Effector memory CD4-positive, alpha-beta T cell (primary cell): ENCODE data around the gene RAB36.
A peak's percentile ranks its signal among the peaks of the same experiment; 100 is the strongest.

Experiments used
- DNase-seq, 3 donors: peaks; one replicate each; pipeline ENCODE4 v3.0.0-alpha.2; 2020
- H3K27ac ChIP-seq: 2 replicates; pipeline ENCODE4 v1.7.0; 2013; ENCODE audit warnings: mild to moderate bottlenecking, low read length, moderate library complexity; ENCODE audit not compliant: insufficient read depth, poor library complexity, severe bottlenecking
- H3K27me3 ChIP-seq: replicated peaks from 2 replicates; pipeline ENCODE4 v1.7.0; 2013; ENCODE audit warnings: mild to moderate bottlenecking, low read length; ENCODE audit not compliant: insufficient read depth, control insufficient read depth, poor library complexity, severe bottlenecking
- H3K36me3 ChIP-seq: 2 replicates; pipeline ENCODE4 v1.7.0; 2013; ENCODE audit warnings: mild to moderate bottlenecking, low read length, moderate library complexity; ENCODE audit not compliant: control insufficient read depth, insufficient read depth
- H3K4me1 ChIP-seq: 2 replicates; pipeline ENCODE4 v1.7.0; 2013; ENCODE audit warnings: low read length, mild to moderate bottlenecking; ENCODE audit not compliant: control insufficient read depth, insufficient read depth, poor library complexity, severe bottlenecking
- H3K4me3 ChIP-seq: 2 replicates; pipeline ENCODE4 v1.7.0; 2013; ENCODE audit warnings: low read length, low read depth, mild to moderate bottlenecking; ENCODE audit not compliant: insufficient read depth, poor library complexity, severe bottlenecking
- H3K9me3 ChIP-seq: 2 replicates; pipeline ENCODE4 v1.7.0; 2013; ENCODE audit warnings: mild to moderate bottlenecking, low read length, moderate library complexity; ENCODE audit not compliant: control insufficient read depth

RAB36 gene

GRCh38 chr22:23181721-23182308 lies 36.5 kb downstream of the RAB36 start:
- H3K9me3 ChIP-seq: no peaks in the 10 kb centered on the region
- H3K4me1 ChIP-seq: peaks cover 48% of the 10 kb centered on the region
- no peaks in the 10 kb centered on the region for H3K27me3 ChIP-seq
- H3K36me3 ChIP-seq: no peaks in the 10 kb centered on the region
- H3K4me3 ChIP-seq: peak overlapping the region; percentile 58
- DNase-seq: no peak
- peak overlapping the region; percentile 47 for H3K27ac ChIP-seq

GRCh38 chr22:23182309-23183060 lies 37.2 kb downstream of the RAB36 start:
- no peaks in the 10 kb centered on the region for H3K27me3 ChIP-seq
- DNase-seq: peak in 1 of 3 donors; percentile 40
- peak overlapping the region; percentile 58 for H3K4me3 ChIP-seq
- peaks cover 48% of the 10 kb centered on the region for H3K4me1 ChIP-seq
- no peaks in the 10 kb centered on the region for H3K36me3 ChIP-seq
- H3K27ac ChIP-seq: peak overlapping the region; percentile 47
- no peaks in the 10 kb centered on the region for H3K9me3 ChIP-seq

- no peaks in the 10 kb centered on the region for H3K36me3 ChIP-seq
- H3K4me1 ChIP-seq: peaks cover 48% of the 10 kb centered on the region
- H3K9me3 ChIP-seq: no peaks in the 10 kb centered on the region
- peak overlapping the region; percentile 58 for H3K4me3 ChIP-seq
- DNase-seq: no peak
- no peaks in the 10 kb centered on the region for H3K27me3 ChIP-seq
- H3K27ac ChIP-seq: peak overlapping the region; percentile 47
Measured at GRCh38 chr22:23183061-23183698, 37.9 kb downstream of the RAB36 start.

- Histone ChIP-seq H3K4me3 (no peak overlapping the region), H3K4me1 (peaks cover 41% of the 10 kb centered on the region), H3K36me3 (no peaks in the 10 kb centered on the region), H3K27ac (peak overlapping the region; percentile 10), H3K27me3 (no peaks in the 10 kb centered on the region), H3K9me3 (no peaks in the 10 kb centered on the region)
- DNase-seq: no peak
Measured at GRCh38 chr22:23184100-23184763, 39.0 kb downstream of the RAB36 start.

GRCh38 chr22:23184764-23185113 lies 39.5 kb downstream of the RAB36 start:
- Histone ChIP-seq H3K9me3 (no peaks in the 10 kb centered on the region), H3K27ac (peak overlapping the region; percentile 10), H3K4me3 (no peak overlapping the region), H3K27me3 (no peaks in the 10 kb centered on the region), H3K4me1 (peaks cover 36% of the 10 kb centered on the region), H3K36me3 (no peaks in the 10 kb centered on the region)
- no peak for DNase-seq

GRCh38 chr22:23187211-23187610 lies 41.9 kb downstream of the RAB36 start:
- peaks cover 8% of the 10 kb centered on the region for H3K36me3 ChIP-seq
- H3K4me3 ChIP-seq: no peak overlapping the region
- no peaks in the 10 kb centered on the region for H3K9me3 ChIP-seq
- no peak overlapping the region for H3K27ac ChIP-seq
- no peaks in the 10 kb centered on the region for H3K27me3 ChIP-seq
- H3K4me1 ChIP-seq: peaks cover 24% of the 10 kb centered on the region
- DNase-seq: no peak

- DNase-seq: no peak
- Histone ChIP-seq H3K27me3 (no peaks in the 10 kb centered on the region), H3K4me1 (peaks cover 16% of the 10 kb centered on the region), H3K9me3 (no peaks in the 10 kb centered on the region), H3K4me3 (no peak overlapping the region), H3K36me3 (peaks cover 17% of the 10 kb centered on the region), H3K27ac (no peak overlapping the region)
Measured at GRCh38 chr22:23187871-23188700, 42.8 kb downstream of the RAB36 start.

- DNase-seq: no peak
- Histone ChIP-seq H3K9me3 (no peaks in the 10 kb centered on the region), H3K4me1 (no peaks in the 10 kb centered on the region), H3K4me3 (no peak overlapping the region), H3K27me3 (no peaks in the 10 kb centered on the region), H3K27ac (no peak overlapping the region), H3K36me3 (peaks cover 19% of the 10 kb centered on the region)
Measured at GRCh38 chr22:23190526-23190925, 45.2 kb downstream of the RAB36 start.

- no peak for DNase-seq
- H3K27ac ChIP-seq: no peak overlapping the region
- H3K9me3 ChIP-seq: no peaks in the 10 kb centered on the region
- H3K27me3 ChIP-seq: no peaks in the 10 kb centered on the region
- no peak overlapping the region for H3K4me3 ChIP-seq
- H3K4me1 ChIP-seq: no peaks in the 10 kb centered on the region
- peaks cover 19% of the 10 kb centered on the region for H3K36me3 ChIP-seq
Measured at GRCh38 chr22:23192133-23192532, 46.9 kb downstream of the RAB36 start.
